ENCODE results near the gene GBP3.

GBP3 gene

GRCh38 chr1:89068291-89068690 is 45.6 kb upstream of the GBP3 start:
- Histone ChIP-seq H3K36me3 (ENCODE audit: control insufficient read depth, low read length) (no peaks in the 10 kb centered on the region), H4K20me1 (ENCODE audit: control insufficient read depth, insufficient read depth, low read depth, low read length) (no peaks in the 10 kb centered on the region), H3F3A (ENCODE audit: control insufficient read depth, insufficient read depth) (no peaks in the 10 kb centered on the region), H3K27ac (ENCODE audit: low read depth, low read length) (no peak overlapping the region), H3K27me3 (ENCODE audit: control insufficient read depth, low read length) (no peaks in the 10 kb centered on the region), H3K9me2 (replicated peaks; ENCODE audit: control insufficient read depth, low read length) (no peaks in the 10 kb centered on the region), H3K4me3 (ENCODE audit: low read length) (no peak overlapping the region), H3K4me1 (ENCODE audit: control insufficient read depth, low read length) (no peaks in the 10 kb centered on the region), H3K79me2 (ENCODE audit: control insufficient read depth, low read length) (no peaks in the 10 kb centered on the region), H3K9me3 (ENCODE audit: control insufficient read depth, insufficient read depth, low read length) (no peaks in the 10 kb centered on the region), H3K4me2 (ENCODE audit: low read length) (no peak overlapping the region)
- TF ChIP-seq CTCF (IDR thresholded peaks at IDR 0.05; ENCODE audit: low read depth, low read length, poor library complexity, severe bottlenecking) (no peak), EZH2phosphoT487 (IDR thresholded peaks at IDR 0.05; ENCODE audit: borderline replicate concordance, low read length) (no peak)

GRCh38 chr1:89065079-89065868 is 42.6 kb upstream of the GBP3 start, which contains the start of gene GBP1:
TSS of gene GBP1 (minus strand) at chr1:89065208. CDS start at chr1:89063234, 1,974 bp downstream.
- Histone ChIP-seq H3K27ac (ENCODE audit: low read depth, low read length) (no peak within 1 kb of the TSS), H4K20me1 (ENCODE audit: control insufficient read depth, insufficient read depth, low read depth, low read length) (no peaks in the 10 kb centered on the region), H3K79me2 (ENCODE audit: control insufficient read depth, low read length) (no peaks in the 10 kb centered on the region), H3K9me2 (replicated peaks; ENCODE audit: control insufficient read depth, low read length) (no peaks in the 10 kb centered on the region), H3K4me3 (ENCODE audit: low read length) (no peak within 1 kb of the TSS), H3K27me3 (ENCODE audit: control insufficient read depth, low read length) (no peaks in the 10 kb centered on the region), H3K9me3 (ENCODE audit: control insufficient read depth, insufficient read depth, low read length) (no peaks in the 10 kb centered on the region), H3K4me1 (ENCODE audit: control insufficient read depth, low read length) (no peaks in the 10 kb centered on the region), H3K4me2 (ENCODE audit: low read length) (no peak within 1 kb of the TSS), H3K36me3 (ENCODE audit: control insufficient read depth, low read length) (no peaks in the 10 kb centered on the region), H3F3A (ENCODE audit: control insufficient read depth, insufficient read depth) (no peaks in the 10 kb centered on the region)
- no peak for TF ChIP-seq EZH2phosphoT487 (IDR thresholded peaks at IDR 0.05; ENCODE audit: borderline replicate concordance, low read length)
- TF ChIP-seq CTCF (IDR thresholded peaks at IDR 0.05; ENCODE audit: low read depth, low read length, poor library complexity, severe bottlenecking): no peak

- TF ChIP-seq EZH2phosphoT487 (IDR thresholded peaks at IDR 0.05; ENCODE audit: borderline replicate concordance, low read length): no peak
- no peak for TF ChIP-seq CTCF (IDR thresholded peaks at IDR 0.05; ENCODE audit: low read depth, low read length, poor library complexity, severe bottlenecking)
- H3K27me3 ChIP-seq (ENCODE audit: control insufficient read depth, low read length): no peaks in the 10 kb centered on the region
- H3K9me3 ChIP-seq (ENCODE audit: control insufficient read depth, insufficient read depth, low read length): no peaks in the 10 kb centered on the region
- H4K20me1 ChIP-seq (ENCODE audit: control insufficient read depth, insufficient read depth, low read depth, low read length): no peaks in the 10 kb centered on the region
- H3K4me2 ChIP-seq (ENCODE audit: low read length): no peak overlapping the region
- no peak overlapping the region for H3K4me3 ChIP-seq (ENCODE audit: low read length)
- no peaks in the 10 kb centered on the region for H3K4me1 ChIP-seq (ENCODE audit: control insufficient read depth, low read length)
- H3K36me3 ChIP-seq (ENCODE audit: control insufficient read depth, low read length): no peaks in the 10 kb centered on the region
- no peak overlapping the region for H3K27ac ChIP-seq (ENCODE audit: low read depth, low read length)
- no peaks in the 10 kb centered on the region for H3K9me2 ChIP-seq (replicated peaks; ENCODE audit: control insufficient read depth, low read length)
- no peaks in the 10 kb centered on the region for H3F3A ChIP-seq (ENCODE audit: control insufficient read depth, insufficient read depth)
- H3K79me2 ChIP-seq (ENCODE audit: control insufficient read depth, low read length): no peaks in the 10 kb centered on the region
Measured at GRCh38 chr1:89064632-89065031, 42.0 kb upstream of the GBP3 start.
